GM04503 (cell line): ENCODE results near the gene GALK1.

Source experiments
- DNase-seq: peaks from one replicate; pipeline ENCODE4 v3.0.0-alpha.2; 2012; ENCODE audit warnings: low read depth

The GALK1 gene

DNA sequence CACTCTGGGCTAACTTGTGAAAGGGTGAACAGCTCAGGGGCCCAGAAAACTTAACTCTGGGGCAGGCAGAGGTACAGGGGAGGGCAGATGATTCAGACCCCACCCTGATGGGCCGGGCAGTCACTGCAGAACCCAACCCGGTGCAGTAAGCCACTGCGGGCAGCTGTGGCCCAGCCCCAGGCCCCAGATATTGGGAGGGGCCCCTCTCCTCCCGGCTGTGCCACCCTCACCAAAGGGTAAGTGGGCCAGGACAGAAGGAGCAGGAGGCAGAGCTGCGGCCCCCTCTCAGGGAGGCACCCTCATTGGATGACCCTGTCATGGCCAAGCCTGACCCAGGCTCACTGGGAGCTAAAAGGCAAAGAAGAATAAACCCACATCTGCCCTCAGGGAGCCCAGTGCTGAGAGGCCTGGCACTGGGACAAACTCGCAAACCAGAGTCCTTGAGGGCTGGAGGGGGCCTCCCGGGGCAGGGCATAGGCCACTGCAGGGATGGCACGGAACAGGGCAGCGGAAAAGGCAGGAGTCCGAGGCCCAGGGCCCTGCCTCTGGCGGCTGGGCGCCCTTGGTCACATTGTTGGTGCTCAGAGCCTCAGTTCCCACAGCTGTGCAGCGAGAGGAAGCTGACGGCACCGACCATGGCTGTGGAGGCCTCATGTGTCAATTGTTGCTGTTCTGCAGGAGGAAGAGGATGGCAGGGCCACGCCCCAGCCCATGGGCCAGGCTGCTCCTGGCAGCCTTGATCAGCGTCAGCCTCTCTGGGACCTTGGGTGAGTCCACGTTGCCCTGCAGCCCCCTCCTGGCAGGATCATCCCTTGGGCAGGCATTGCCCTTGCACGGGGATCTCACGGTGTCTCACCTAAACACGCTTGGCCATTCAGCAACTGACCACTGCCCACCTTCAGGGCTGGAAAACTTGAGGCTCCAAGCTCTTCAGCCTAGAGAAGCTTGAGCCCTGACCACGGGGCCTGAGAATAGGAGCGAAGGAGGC, 40.7 kb downstream of the GALK1 start:
- DNase-seq: no peak

DNA sequence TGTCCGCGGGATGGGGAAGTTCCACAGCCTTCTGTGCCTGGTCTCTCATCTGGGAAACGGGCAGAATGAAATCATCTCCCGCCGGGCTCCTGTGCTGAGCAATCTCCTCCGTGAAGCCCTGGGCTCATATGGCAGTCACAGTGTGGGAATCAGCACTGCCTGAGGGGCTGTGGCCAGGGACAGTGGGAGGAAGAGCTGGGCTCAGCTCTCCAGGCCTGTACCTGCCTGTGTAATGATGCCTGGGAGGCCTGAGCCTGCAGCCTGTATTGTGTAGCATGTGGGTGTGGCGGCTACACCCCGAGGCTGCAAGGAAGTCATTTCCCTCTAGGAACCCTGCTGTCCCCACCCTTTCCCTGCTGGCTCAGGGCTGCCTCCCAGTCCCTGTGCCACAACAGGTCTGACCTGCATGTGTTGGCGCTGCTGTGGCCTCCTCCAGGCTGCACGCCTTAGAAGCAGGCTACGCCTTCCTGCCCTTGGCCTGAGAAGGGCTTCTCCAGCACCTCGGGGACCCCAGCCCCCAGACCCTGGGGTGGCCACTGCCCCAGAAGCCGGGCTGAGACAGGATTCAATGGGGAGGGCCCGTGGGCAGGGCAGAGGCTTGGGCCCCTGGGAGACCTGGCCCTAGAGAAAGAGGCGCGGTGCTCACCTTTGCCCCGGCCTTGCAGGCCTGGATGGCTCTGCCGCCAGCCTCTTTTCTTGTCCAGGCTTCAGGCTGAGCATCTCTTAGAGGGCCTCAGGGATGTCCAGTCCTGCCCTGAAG, 41.6 kb downstream of the GALK1 start:
- no peak for DNase-seq

DNA sequence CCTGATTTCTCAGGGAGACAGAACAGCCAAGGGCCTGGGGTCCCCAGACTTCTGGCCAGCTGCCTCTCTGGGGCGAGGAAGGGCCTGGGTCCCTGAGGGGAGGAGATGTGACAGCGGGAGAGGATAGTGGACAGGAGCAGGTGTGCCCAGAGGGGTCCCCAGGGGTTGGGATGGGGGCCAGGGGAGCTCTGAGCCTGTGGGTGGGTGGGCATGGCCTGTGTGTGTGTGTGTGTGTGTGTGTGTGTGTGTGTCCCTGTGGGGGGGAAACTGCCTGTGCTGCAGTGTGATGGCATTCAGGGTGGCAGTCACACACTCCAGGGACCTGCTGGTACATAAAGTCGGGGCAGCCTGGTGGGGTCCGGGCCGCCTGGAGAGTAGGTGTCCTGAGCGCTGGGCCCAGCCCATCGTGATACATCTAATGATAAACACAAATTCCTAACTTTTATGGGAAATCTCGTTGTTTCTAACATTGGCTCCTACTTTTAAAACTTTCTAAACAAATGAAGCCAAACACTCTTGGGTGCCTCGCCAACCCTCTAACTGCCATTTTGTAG, 42.4 kb downstream of the GALK1 start:
- no peak for DNase-seq

DNA sequence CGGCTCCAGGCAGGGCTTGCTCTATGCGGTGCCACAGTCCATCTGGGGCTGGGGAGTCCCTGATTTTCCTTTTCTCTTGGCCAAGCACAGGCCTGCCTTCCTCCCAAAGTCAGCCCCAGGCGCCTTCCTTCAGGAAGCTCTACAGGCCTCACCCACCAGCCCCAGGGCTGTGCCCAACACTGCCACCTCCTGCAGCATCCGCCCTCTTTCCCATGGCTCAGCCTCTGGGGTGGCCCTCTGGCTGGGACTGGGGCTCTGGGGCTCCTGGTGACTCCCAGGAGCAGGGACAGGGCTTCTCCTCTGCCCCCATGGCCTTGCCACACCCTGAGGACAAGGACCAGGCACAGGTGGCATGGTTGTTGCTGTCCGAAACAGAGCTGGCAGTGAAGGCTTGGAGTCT, 42.9 kb downstream of the GALK1 start:
- DNase-seq: no peak

DNA sequence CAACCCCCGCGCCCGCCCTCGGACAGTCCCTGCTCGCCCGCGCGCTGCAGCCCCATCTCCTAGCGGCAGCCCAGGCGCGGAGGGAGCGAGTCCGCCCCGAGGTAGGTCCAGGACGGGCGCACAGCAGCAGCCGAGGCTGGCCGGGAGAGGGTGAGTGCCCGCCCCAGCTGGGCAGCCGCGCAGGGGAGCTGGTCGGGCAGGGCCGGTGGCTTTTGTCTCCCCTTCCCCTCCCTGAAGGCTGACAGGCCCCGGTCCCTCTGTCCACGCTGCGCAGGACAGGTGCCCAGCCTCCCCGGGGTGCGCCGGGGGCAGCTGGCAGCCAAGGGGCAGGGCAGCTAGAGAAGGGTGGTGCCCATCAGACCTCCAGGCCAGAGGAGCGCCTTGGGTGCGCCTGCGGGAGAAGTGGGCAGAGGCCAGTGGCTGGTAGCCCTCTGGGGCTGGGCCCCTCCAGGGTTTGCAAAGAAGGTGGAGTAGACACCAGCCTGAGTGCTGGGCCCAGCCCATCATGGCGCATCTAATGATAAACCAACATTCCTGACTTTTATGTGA, 43.5 kb downstream of the GALK1 start:
- DNase-seq: no peak

DNA sequence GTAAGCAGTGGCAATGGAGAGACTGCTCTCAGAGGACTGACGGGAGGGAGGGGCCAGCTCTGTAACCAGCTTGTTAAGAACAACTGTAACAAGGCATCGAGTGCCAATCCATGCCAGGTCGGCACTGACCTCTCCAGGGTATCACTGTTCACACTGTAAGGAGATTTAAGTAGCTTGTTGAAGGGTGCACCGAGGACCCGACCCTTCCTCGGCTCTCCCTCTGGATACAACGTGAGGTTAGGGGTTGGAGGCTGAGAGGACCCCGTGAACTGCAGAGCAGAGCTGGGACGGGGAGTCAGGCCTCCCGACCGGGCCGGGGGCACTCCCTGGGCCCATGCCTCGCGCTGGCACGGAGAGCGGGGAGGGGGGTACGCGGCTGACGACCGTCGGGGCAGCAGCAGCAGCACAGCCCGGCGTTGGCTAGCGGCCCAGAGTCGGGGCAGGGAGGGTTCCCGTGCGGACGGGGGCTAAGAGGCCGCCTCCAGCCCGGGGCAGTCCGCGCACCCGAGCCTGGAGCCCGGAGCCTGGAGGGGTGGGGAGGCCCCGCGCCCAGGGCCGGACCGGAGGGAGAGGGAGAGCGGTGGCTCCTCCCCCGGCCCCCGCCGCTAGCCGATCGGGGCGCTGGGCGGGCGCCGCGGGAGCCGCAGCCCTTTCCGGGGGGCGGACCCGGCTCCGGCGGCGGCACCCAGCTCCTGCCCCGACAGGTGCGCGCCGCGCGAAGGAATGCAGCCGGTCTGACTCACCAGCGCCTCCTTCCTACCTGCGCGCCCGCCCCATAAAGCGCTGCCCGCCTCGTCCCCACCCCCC, 44.1 kb downstream of the GALK1 start, which contains the start of gene ITGB4:
Gene ITGB4, plus strand, starts transcription at position 804 of the 807 bp plus-strand sequence. CDS start 3,245 bp downstream, outside the sequence.
- no peak for DNase-seq

DNA sequence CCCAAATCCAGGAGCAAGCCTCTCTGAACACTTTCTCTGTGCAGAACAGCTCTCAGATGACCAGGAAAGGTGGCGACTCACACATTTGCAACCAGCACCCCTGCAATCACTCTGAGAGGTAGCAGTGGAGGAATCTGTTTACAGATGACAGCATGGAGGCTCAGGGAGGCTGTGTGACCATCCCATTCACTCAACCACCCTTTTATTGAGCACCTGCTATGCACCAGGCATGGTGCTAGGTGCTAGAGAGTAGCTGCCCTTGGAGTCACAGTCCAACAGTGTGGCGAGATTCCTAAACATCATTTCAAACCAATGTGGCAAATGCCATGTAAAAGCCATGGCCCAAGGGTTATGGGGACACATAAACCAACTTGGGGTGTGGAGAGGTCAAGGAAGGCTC, 45.3 kb downstream of the GALK1 start:
- DNase-seq: no peak

DNA sequence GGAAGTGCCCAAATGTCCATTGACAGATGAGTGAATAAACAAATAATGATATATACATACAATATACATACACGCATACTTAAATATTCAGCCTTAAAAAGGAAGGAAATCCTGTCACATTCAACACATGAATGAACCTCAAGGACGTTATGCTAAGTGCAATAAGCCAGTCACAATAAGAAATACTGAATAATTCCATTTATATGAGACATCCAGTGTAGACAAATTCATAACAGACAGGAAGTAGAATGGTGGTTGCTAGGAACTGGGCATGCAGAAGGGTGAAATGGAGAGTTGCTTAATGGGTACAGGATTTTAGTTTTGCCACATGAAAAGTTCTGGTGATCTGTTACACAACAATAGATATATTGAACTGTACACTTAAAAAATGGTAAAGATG, 52.5 kb downstream of the GALK1 start:
- no peak for DNase-seq
